Germinal center (tissue), 1 donor: Measurements from ENCODE around the gene AK8.

Experiments used
- DNase-seq: peaks from one replicate; pipeline ENCODE4 v3.0.0; 2012; ENCODE audit warnings: mixed read lengths, low spot score

AK8 gene

DNA sequence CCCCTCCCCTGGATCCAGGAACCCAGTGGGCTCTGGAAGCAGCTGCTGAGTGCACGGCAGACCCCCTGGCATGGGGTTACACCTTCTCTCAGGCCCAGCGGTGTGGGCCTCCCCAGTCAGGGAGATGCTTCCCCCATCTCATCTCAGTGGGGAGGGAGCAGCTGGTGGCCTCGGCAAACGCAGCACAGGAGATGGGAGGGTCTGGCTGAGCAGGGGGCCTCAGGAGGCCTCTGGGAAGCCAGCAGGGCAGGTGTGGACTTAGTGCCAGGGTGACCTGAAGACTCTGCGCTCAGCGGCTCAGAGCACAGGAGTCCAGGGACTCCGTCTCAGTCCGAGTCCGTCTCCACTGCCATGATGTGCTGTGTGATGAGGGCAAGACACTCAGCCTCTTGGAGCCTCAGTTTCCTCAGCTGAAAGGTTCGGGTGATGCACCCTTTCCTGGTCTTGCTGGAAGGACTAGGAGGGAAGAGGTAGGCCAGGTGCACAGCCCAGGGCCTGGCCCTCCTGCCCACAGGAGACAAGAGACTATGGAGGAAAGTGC, 107.2 kb downstream of the AK8 start:
- no peak for DNase-seq

DNA sequence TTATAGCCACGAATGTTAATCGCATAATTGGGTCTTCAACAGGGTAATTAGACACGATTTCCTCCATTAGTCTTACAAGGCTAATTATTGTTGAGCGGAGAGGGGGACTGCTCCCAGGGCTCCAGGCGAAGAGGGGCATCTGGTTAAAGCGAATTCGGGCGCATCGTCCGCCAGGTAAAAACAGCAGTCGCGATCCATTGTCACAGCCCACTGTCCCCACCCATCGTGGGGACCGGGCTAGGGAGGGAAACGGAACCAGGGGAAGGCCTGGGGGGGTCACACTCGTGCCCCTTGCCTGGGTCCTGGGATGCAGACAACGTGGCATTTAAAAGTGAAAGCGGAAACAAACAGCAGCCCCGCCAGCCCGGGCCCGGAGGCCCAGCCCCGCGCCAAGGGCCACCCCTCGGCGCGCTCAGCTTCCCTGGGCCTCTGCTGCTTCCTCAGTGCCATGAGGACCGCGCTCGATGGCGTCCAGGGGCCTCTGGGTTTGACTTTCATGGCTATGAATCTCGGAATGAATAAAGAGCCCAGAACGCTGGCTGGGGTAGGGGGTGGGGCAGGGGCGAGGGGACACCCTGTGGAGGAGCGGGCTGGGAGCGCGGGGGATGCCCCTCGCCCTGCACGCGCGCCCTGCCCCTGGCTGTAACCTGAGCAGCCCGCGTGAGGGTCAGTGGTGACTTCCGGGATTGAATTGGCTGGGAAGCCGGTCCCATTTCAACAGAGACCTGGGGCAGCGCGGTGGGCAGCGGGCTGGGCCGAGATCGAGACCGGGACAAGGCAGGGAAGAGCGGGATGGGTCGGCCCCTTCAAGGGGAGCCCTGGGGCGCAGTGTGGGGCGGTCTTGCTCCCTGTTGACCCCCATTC, 107.9 kb downstream of the AK8 start:
- peak; percentile 81 for DNase-seq

DNA sequence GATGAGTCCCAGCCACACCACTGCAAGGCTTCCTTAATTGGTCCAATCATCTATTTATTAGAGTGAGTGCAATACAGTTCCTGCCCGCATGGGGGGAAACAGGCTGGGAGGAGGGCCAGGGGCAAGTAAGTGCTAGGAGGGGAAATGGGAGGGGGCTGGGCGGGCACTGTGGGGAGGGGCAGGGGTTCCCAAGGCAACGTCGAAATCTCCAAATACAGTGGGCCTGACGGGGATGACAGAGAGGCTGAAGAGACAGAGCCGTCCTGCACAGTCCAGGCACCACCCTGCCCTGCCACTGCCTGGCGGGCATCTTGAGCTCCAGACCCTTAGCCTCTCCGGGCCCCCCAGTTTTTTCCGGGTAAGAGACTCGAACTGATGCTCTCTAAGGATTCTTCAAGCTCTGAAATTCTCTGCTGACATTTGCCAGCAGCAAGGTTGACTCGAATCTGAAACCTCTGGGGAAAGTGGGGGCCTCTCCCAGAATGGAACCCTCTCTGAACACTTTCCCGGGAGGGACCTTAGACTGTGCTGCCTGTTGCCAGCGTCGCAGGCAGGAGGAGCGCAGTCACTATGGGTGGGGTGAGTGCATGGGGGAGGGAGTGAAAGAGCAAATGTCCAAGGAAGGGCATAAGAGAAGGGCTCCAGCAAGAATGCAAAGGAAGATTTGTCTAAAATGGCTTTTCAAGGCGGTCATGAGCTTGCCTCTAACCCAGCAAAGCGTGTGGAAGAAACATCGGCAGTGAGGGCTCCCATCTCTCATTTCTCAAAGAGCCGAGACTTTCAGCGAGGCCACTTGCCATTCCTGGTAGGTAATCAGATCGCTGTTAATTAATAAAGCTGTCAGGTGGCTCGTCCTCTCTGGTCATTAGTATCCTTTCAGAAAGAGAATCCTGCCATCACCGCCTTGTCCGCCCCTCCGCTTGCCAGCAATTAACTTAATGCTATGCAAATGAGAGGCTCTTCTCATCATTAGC, 108.9 kb downstream of the AK8 start:
- peak; percentile 77 for DNase-seq

DNA sequence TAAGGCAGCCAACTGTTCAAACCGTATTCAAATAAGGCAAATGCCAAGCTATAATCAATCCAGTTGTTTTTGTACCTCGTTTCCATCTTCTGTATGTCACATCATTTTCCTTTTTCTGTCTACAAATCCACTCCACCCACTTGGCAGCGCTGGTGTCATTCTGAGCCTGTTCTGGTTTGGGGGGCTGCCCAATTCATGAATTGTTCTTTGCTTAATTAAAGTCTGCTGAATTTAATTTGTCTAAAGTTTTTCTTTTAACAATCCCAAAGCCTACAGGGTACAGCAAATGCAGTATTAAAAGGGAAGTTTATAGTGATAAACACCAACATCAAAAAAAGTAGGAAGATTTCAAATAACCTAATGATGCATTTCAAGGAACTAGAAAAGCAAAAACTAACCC, 114.5 kb downstream of the AK8 start:
- no peak for DNase-seq

DNA sequence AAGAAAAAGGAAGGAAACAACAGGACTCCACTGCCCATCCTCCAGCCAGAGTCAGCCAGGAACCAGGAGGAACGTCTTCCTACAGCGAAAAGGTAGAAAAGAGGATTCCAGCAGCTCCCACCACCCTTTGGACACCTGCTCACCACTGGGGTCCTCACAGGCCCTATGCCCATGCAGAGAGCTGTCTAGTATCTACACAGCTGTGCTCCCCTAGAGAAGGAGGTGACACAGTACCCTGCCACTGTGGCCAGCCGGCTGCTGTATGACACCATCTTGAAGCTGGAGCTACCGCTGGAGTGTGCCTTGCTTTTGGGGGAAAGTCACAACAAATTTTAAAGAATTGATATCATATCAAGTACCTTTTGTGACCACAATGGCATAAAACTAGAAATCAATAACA, 115.2 kb downstream of the AK8 start:
- no peak for DNase-seq

DNA sequence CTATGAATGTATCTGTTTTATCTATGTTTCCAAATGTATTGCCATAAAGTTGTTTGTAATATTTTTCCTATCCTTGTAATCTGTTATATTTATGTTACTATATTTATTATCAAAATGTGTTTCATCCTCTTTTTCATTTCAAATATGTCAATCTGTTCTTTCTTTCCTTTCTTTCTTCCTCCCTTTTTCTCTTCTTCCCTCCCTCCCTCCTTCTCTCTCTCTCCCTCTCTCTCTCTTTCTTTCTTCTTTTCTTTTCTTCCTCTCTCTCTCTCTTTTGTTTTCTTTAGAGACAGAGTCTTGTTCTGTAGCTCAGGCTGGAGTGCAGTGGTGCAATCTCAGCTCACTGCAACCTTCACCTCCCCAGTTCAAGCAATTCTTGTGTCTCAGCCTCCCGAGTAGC, 116.5 kb downstream of the AK8 start:
- DNase-seq: no peak

DNA sequence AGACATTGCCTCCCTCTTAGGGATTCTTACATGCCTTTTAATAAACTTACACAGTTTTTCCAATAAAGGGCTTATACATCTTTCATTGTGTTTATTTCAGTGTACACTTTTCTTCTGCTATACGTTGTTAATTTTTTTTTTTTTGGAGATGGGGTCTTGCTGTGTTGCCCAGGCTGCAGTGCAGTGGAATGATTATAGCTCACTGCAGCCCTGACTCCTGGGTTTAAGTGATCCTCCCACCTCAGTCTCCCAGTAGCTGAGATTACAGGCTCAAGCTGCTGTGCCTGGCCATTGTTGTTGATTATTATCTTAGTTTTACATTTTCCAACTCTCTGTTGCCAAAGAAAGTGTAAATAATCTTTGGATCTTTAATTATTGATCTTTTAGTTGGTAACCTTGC, 118.0 kb downstream of the AK8 start:
- DNase-seq: no peak

DNA sequence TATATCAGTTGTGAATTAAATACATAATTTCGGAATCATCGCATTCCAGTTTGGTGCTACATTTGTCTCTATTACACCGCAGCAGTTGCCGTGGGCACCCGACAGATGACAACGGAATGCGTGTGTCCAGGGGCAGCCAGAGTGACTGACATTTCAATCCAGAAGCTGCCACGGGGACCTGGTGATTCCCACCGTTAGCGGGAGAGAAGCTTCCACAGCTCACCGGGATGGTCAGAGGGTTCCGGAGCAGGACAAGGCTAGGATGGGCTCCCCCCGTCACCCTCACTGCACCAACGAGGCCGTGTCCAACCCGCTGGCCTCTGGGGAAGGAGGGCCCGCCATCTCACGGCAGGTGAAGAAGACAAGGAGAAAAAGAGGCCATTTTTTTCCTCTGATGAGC, 121.1 kb downstream of the AK8 start:
- no peak for DNase-seq

DNA sequence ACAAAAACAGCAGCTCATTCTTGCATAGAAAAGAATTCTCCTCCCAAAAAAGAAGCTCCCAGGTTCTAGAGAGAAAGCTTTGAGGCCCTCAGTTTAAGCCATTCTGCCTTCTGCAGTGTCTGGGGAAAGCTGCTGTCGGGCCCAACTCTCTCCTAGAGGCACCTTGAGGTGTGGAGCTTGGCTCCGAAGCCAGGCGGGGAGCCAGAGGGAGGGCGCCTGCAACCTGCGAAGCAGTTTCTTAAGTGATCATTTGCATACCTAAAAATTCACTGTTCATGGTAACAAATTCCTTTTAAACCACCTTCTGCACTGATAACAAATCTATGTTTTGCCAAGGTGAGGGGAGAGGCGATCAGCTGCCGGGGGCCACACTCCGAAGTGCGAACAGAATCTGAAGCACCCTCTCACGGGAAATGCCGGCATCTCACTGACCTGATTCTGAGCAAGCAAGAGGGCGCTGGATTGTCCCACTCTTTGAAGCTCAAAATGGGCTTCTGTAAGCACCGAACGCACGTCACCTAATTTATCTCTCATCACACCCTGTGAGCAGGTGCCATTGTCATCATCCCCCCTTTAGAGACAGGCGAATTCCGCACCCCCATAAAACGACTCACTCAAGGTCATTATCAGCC, 121.8 kb downstream of the AK8 start:
- no peak for DNase-seq

DNA sequence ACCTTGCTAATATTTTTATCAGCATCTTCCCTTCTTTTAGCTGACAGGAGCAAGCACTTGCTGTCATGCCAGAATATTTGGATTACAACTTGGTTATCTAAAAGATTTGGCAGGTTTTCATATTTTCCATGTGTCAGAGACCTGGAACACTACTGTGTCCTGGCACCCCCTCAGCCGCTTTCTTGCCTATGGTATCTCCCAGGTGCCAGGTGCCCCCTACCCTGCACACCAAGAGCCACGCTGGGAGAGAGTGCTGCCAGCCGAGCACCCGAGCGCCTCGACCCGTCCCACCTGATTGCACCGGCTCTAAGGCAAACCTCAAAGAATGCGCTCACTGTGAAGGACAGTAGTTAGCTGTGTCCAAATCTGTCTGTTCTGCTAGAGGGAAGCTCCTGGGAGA, 123.0 kb downstream of the AK8 start:
- no peak for DNase-seq

DNA sequence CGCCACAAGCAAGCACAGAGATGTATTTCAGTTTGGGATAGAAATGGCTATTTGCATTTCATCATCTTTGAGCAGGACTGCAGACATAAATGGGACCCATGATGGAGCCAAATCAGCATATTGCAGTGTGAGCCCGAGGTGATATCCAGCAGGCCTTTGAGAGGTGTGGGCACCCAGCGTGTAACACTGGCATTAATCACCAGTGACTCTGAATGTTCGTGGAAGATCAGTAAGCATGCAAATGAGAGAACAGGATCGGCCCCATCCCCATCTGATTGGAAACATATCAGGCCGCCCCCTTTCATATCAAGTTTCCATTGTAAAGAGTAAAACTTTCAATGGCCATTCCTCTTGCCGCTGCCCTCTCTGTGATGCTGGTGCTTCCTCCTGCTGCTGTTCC, 123.8 kb downstream of the AK8 start:
- no peak for DNase-seq

DNA sequence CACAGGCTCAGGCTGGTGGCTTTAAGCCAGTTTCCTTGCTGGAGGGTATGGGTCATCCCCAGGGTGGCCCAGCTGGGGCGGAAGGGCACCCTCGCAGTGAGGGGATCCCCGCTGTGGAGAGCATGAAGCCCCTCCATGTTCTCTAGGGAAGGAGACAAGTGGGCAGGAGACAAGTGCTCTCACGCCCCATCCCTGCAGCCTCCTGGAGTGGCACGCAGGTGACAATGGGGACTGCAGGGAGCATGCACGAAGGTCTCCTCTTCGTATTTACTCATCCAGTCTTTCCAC, 124.5 kb downstream of the AK8 start:
- DNase-seq: no peak

DNA sequence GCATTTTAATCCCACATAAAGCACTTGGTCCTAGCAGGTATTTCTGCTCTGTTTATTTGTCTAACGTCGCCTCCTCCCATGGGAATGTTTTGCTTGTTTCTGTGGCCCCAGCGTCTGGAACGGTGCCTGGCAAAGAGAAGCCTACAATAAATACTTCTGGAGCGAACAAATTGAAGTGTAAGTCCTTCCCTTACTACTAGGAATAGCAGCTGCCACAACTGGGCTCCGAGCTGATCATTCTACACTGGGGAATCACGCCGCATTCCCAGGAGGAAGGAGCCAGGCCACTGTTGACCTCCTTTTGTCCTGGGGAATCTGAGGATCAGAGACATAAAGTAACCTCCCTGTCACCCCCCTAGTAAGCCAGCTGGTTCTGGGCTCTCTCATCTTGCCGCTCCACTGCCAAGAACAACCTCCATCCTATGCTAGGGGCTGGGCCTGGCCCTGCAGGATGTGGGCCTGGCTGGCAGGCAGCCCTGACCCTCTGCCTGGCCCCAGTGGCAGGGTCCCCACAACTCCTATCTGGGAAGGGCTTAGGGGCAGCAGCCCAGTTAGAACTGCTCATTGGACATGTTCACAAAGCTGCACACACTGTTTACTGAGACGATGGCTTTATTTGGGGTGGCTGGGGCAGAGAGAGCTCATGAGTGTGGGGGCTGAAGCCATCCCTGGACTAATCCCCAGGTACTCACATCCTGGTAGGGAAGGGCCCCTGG, 125.0 kb downstream of the AK8 start:
- no peak for DNase-seq

DNA sequence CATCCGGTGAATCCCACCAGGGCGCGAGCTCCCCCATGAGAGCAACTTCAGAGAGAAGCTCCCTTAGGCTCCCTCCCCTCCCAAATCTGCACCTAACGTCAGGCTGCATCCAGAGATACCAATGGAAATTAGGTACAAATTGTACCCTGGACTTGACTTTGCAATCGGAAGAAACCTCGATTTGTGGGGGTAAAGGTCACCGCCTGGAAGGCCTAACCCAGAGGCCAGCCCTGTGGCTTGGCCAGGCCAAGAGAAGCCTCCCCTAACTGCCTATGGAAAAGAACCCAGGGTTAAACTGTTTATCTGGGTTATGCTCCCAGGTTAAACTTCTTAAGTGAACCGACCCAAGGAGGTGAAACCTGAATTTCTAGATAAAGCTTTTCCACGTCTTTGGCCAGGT, 127.4 kb downstream of the AK8 start:
- DNase-seq: no peak

DNA sequence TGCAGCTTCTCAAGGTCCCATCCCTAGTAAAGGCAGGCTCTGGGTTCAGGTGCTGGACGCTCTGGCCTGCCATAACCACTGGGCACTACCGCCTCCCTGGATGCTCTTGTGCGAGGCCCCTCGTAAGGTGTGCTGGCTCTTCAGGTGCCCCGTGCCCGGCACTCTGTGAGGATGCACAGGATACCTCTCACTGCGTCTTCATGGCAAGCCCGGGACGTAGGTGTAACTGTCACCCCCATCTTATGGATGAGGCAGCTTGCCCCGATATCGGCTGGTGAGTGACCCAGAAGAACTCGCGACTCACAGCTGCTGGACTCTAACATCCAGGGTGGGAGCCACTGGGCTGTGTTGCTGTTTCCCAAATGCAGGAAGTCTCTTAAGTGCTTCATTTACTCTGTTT, 128.8 kb downstream of the AK8 start:
- no peak for DNase-seq

DNA sequence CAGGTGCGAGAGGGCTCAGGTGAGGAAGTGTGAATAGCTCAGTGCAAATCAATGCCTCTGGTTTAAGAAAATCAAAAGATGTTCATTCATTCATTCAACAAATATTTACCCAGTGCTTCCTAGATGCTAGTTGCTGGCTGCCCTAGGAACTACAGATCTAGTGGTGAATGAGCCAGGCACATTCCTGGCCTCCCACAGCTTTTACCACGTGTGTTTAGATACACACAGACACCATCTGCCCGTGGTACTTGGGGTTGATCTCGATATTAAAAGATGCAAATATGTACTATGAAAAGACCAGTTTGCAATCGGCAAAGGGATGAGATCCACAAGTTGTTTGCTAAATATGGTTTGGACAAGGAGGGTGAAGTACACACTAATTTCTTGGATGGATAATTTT, 129.6 kb downstream of the AK8 start:
- no peak for DNase-seq

DNA sequence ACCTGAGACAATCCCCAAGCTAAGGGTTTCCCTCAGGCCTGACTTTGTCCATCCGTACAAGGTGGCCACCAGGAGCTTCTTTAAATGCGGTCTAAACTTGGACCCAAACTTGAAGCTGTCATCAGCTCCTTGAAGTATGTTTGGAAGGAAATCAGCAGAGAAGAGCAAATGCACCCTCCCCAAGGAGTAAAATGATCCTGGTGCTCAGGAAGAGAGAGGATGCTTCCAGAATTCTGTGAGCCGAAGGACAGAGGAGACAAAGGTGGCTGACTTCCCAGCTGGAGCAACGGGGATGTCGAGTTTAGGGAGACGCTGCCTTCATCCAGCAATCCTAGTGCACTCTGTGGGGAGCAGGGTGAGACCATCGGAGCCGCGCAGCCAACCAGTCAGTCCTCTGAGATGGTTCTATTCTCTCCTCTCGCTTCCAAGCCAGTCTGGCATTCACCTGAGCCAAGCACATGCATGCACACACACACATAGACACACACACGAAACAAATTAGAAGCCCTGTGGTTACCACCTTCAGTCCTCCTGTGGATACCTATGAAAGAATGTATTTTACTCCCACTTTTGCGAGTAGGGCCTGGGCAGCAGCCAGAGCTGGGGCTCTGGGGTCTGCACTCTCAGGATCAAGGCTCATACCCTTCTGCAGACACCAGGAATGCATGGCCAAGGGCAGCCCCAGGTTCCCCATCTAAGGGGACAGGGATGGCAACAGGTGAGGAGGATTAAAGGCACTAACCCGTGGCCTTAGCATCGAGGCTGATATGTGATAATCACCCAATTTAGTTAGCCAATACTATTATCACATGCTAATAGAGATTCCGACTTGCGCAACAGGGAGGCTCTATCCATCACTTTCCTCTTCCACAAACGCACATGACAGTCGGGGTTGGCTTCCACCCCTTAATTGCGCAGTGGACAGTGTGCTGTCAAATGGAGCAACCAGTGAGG, 132.1 kb downstream of the AK8 start:
- no peak for DNase-seq

DNA sequence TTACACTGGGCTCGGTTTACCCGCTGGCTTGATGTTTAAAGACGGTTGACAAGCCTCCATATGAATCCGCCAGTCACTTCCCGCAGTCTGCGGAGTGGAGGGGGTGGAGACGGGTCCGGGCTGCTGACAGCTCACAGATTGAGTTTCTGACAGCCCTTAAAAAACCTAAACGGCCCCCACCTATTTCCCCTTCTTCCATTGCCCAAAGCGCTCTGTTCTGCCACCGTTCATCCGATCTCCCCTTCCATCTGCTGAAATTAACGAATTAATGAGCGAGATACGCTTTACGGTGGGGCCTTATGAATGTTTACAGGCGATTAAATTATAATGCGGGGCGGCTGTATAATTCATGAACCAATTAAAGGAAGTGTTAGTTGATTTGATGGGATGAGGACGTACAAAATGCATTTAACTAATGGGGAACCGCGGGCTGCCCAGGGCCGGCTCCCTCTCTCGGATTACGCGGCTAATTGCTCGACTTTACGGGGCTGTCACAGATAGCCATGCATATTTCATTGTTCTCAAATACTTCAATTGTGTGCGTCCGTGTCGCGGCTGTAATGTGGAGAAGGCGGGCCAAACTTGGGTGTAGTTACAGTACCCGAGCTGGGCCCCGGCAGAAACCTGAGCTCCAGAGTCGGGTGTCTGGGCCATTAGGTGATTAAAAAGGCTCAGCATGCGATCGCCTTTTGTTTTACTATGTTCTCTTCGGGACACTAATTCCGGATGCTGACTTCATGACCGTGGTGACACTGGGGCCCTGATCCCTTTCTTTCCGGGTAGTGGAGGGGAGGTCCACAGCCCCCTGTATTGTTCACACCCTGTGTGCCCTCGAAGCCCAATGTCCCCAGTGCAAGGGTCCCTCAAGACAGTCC, 133.0 kb downstream of the AK8 start:
- no peak for DNase-seq

DNA sequence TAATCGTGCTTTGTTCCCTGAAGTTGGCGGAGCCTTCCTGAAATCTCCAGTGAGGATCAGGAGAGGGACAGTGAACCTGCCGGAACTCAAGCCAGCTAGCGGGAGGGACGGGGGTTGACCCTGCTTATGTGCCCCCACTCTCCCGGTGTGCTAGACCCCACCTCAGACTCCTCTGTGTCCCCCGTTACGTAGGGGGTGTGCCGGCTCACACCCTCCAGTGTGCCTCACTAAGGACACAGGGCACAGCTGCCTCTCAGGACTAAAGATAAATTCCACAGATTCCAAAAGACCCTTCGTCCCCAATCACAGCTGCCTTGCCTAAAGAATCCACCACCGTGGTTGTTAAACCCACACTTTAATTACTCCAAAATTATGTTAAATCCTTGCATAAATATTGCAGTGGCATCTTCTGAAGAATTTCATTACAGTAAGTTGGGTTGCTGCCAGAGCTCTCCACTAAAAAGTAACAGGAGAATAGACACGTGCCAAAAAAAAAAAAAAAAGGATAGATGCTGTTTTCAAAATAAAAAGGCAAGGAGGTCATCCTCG, 134.1 kb downstream of the AK8 start:
- DNase-seq: no peak
